ENCODE results near the gene ERO1A. TPM values are rescaled to one million over a fixed set of nuclear protein-coding genes. Genes with fewer than 3 reads are reported as not detected.
"Not testable (repeated sequence)": the region's sequence is repeated elsewhere in the genome, so short reads cannot be mapped to it uniquely, and the experiment has no call there.

ERO1A gene
- total RNA-seq, 1 experiment from 2014 or later, result 151 TPM

DNA sequence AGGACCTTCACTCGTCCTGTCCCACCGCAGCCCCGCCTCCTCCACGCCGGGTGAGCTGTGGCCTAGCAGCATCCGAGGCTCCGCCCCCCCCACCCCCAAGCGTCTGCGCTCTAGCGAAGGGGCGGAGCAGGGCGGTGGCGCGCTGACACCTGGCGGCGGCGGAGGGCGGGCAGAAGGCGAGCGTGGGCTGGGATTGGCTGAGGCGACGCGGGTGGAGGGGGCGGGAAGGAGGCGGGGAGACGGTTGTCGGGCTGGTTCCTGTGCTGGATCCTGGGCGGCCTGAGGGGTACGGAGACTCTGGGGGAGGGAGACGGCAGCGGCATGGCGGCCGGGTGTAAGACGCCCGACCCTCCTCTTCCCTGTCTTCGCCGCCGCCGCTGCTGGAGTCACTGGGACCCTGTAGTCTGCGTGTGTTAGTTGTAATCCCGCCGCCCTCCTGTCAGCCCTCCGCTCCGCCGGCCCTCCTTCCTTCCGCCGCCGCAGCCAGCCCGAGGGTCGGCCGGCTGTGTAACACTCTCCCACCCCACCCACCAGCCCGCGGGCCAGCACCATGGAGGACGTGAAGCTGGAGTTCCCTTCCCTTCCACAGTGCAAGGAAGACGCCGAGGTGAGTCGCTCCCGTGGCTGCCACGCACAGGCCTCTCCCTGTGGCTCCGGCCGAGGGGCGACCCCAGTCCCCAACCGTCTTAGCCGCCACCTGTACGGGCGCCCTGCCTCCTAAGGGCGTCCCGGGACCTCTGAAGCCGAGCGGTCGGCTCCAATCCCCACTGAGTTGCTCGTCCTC, 34.8 kb upstream of the ERO1A start, which contains the start of gene STYX:
Gene STYX (plus strand): TSS at position 242 of the 784 bp plus-strand sequence. CDS start 309 bp downstream, at position 551.
- peak; percentile 96 for ATAC-seq

GRCh38 chr14:52729585-52729924, 34.2 kb upstream of the ERO1A start:
- CTCF ChIA-PET, result interaction anchor here (0.6 to 1.1 kb wide), 3 partner anchors 9 to 34 kb away, joined by 5 to 6 read pairs (median 6); no protein-coding TSS in a partner anchor
- Histone ChIP-seq H4K20me1 (ENCODE audit: low read length) (no peaks in the 10 kb centered on the region; the same call in 1 of the 2 replicates), H3K27me3 (ENCODE audit: low read length) (no peaks in the 10 kb centered on the region), H3K9me2 (replicated peaks; ENCODE audit: low read length) (no peaks in the 10 kb centered on the region), H3K9me3 (ENCODE audit: low read length) (no peaks in the 10 kb centered on the region), H3K4me3 (ENCODE audit: low read length) (peak overlapping the region; percentile 39), H3K4me2 (ENCODE audit: low read length) (peak overlapping the region; percentile 69), H3K27ac (ENCODE audit: low read length) (peak overlapping the region; percentile 19), H3K9ac (ENCODE audit: low read length) (peak overlapping the region; percentile 17; the same call in 1 of the 2 replicates), H2AFZ (ENCODE audit: low read length) (no peak overlapping the region), H3K79me2 (ENCODE audit: low read length) (peaks cover 44% of the 10 kb centered on the region), H3F3A (ENCODE audit: low read length, unreplicated experiment) (no peaks in the 10 kb centered on the region), H3K4me1 (ENCODE audit: insufficient read depth, low read length) (no peaks in the 10 kb centered on the region; the same call in 1 of the 2 replicates), H3K36me3 (ENCODE audit: low read depth, low read length) (peaks cover 24% of the 10 kb centered on the region)
- no peak for TF ChIP-seq EZH2 (IDR thresholded peaks at IDR 0.05; ENCODE audit: low read length, unreplicated experiment)
- no TSS peak for BruUV-seq (replicated peaks)
- DNase-seq (no peak), ATAC-seq (no peak)
- POLR2A ChIA-PET (ENCODE audit: unreplicated experiment), result interaction anchor here (0.5 to 1.1 kb wide), 6 partner anchors 8 to 1665 kb away, joined by 3 to 11 read pairs (median 4); no protein-coding TSS in a partner anchor
- intact Hi-C loops (cut with micrococcal nuclease), result loop anchor here (1.0 to 10.0 kb wide), 3 partner anchors 22 to 177 kb away; partner anchors contain the start of genes GPR137C, PSMC6 and TXNDC16

More for the DNA sequence above, 34.8 kb upstream of the ERO1A start, which contains the start of gene STYX:
- TSS peak; percentile 56 for BruUV-seq (replicated peaks)
- H3K9me2 ChIP-seq (replicated peaks; ENCODE audit: low read length), result no peaks in the 10 kb centered on the region
- TF ChIP-seq, protein P1, sequence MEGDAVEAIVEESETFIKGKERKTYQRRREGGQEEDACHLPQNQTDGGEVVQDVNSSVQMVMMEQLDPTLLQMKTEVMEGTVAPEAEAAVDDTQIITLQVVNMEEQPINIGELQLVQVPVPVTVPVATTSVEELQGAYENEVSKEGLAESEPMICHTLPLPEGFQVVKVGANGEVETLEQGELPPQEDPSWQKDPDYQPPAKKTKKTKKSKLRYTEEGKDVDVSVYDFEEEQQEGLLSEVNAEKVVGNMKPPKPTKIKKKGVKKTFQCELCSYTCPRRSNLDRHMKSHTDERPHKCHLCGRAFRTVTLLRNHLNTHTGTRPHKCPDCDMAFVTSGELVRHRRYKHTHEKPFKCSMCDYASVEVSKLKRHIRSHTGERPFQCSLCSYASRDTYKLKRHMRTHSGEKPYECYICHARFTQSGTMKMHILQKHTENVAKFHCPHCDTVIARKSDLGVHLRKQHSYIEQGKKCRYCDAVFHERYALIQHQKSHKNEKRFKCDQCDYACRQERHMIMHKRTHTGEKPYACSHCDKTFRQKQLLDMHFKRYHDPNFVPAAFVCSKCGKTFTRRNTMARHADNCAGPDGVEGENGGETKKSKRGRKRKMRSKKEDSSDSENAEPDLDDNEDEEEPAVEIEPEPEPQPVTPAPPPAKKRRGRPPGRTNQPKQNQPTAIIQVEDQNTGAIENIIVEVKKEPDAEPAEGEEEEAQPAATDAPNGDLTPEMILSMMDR (conservative IDR thresholded peaks at IDR 0.05; ENCODE audit: low read depth, low read length), result no peak
- TF ChIP-seq EZH2phosphoT487 (IDR thresholded peaks at IDR 0.05; ENCODE audit: borderline replicate concordance, low read length) (no peak), EZH2 (IDR thresholded peaks at IDR 0.05; ENCODE audit: low read length, unreplicated experiment) (no peak)
- ChIA-PET CTCF (interaction anchor here (0.6 to 1.1 kb wide), 3 partner anchors 8 to 34 kb away, joined by 5 to 6 read pairs (median 6); no protein-coding TSS in a partner anchor), POLR2A (ENCODE audit: unreplicated experiment) (interaction anchor here (0.5 to 1.1 kb wide), 6 partner anchors 9 to 1664 kb away, joined by 3 to 8 read pairs (median 4); no protein-coding TSS in a partner anchor)
- peak within 1 kb of the TSS; percentile 19 for H3K27ac ChIP-seq (ENCODE audit: low read length)
- H3K36me3 ChIP-seq (ENCODE audit: low read depth, low read length), result peaks cover 18% of the 10 kb centered on the region
- intact Hi-C loops (cut with micrococcal nuclease), result loop anchor here (1.0 to 10.0 kb wide), 6 partner anchors 23 to 221 kb away; partner anchors contain the start of genes FERMT2, GNPNAT1, GPR137C and PSMC6
- H3K4me3 ChIP-seq (ENCODE audit: low read length), result peak within 1 kb of the TSS; percentile 80
- H3K4me2 ChIP-seq (ENCODE audit: low read length), result peak within 1 kb of the TSS; percentile 87
- H3K9me3 ChIP-seq (ENCODE audit: low read length), result no peaks in the 10 kb centered on the region
- H3K9ac ChIP-seq (ENCODE audit: low read length), result peak within 1 kb of the TSS; percentile 89
- no peaks in the 10 kb centered on the region for H3K27me3 ChIP-seq (ENCODE audit: low read length)
- no peaks in the 10 kb centered on the region for H4K20me1 ChIP-seq (ENCODE audit: low read length)
- peak within 1 kb of the TSS; percentile 75 for H2AFZ ChIP-seq (ENCODE audit: low read length)
- no peaks in the 10 kb centered on the region for H3F3A ChIP-seq (ENCODE audit: low read length, unreplicated experiment)
- peaks cover 44% of the 10 kb centered on the region for H3K79me2 ChIP-seq (ENCODE audit: low read length)
- no peaks in the 10 kb centered on the region; the same call in 1 of the 2 replicates for H3K4me1 ChIP-seq (ENCODE audit: insufficient read depth, low read length)
- DNase-seq, result peak; percentile 99

- H3K27me3 ChIP-seq (ENCODE audit: low read length); H4K20me1 ChIP-seq (ENCODE audit: low read length); H3F3A ChIP-seq (ENCODE audit: low read length, unreplicated experiment); H2AFZ ChIP-seq (ENCODE audit: low read length); DNase-seq; H3K4me1 ChIP-seq (ENCODE audit: insufficient read depth, low read length); H3K9me2 ChIP-seq (replicated peaks; ENCODE audit: low read length); H3K9ac ChIP-seq (ENCODE audit: low read length); H3K9me3 ChIP-seq (ENCODE audit: low read length); H3K27ac ChIP-seq (ENCODE audit: low read length); H3K4me3 ChIP-seq (ENCODE audit: low read length); ATAC-seq; BruUV-seq (replicated peaks): not testable (repeated sequence)
- intact Hi-C loops (cut with micrococcal nuclease), result loop anchor here (1.0 to 10.0 kb wide), 3 partner anchors 22 to 176 kb away; partner anchors contain the start of genes GPR137C, PSMC6 and TXNDC16
- Histone ChIP-seq H3K36me3 (ENCODE audit: low read depth, low read length) (peaks cover 29% of the 10 kb centered on the region), H3K4me2 (ENCODE audit: low read length) (peak overlapping the region; percentile 69), H3K79me2 (ENCODE audit: low read length) (peaks cover 39% of the 10 kb centered on the region)
- ChIA-PET POLR2A (ENCODE audit: unreplicated experiment) (interaction anchor here (0.6 to 1.4 kb wide), 4 partner anchors 8 to 326 kb away, joined by 3 to 11 read pairs (median 5); no protein-coding TSS in a partner anchor), CTCF (interaction anchor here (1.1 kb wide), 1 partner anchor 13 kb away, joined by 6 read pairs; no protein-coding TSS in a partner anchor)
Measured at GRCh38 chr14:52729035-52729434, 33.7 kb upstream of the ERO1A start.

GRCh38 chr14:52727509-52727908, 32.2 kb upstream of the ERO1A start:
- POLR2A ChIA-PET (ENCODE audit: unreplicated experiment); CTCF ChIA-PET; H3K27ac ChIP-seq (ENCODE audit: low read length); H3K9me3 ChIP-seq (ENCODE audit: low read length); H3K27me3 ChIP-seq (ENCODE audit: low read length); H4K20me1 ChIP-seq (ENCODE audit: low read length); H3F3A ChIP-seq (ENCODE audit: low read length, unreplicated experiment); H2AFZ ChIP-seq (ENCODE audit: low read length); H3K9me2 ChIP-seq (replicated peaks; ENCODE audit: low read length); ATAC-seq; H3K4me3 ChIP-seq (ENCODE audit: low read length); H3K4me1 ChIP-seq (ENCODE audit: insufficient read depth, low read length); BruUV-seq (replicated peaks); H3K4me2 ChIP-seq (ENCODE audit: low read length); H3K9ac ChIP-seq (ENCODE audit: low read length); DNase-seq: not testable (repeated sequence)
- Histone ChIP-seq H3K36me3 (ENCODE audit: low read depth, low read length) (peaks cover 44% of the 10 kb centered on the region), H3K79me2 (ENCODE audit: low read length) (peaks cover 28% of the 10 kb centered on the region)
- intact Hi-C loops (cut with micrococcal nuclease), result loop anchor here (10.0 kb wide), 1 partner anchor 53 kb away; no protein-coding TSS in a partner anchor

Data from PC-3 (cell line).